Spleen (tissue), 7 donors: Measurements from ENCODE around the gene BBS9.

Experiments used
- POLR2A ChIP-seq, 3 donors: fragments of 450-650 bp; IDR thresholded peaks; one replicate each; pipeline ENCODE4 v1.5.1; 2017; ENCODE audit warnings: antibody characterized with exemption in 3 of 3, mild to moderate bottlenecking in 1 of 3
- POLR2AphosphoS5 ChIP-seq, 3 donors: sonication (generic); formaldehyde crosslinking; IDR thresholded peaks; one replicate each; pipeline ENCODE4 v1.5.1; 2017; ENCODE audit warnings: antibody characterized with exemption in 3 of 3
- TF ChIP-seq, protein P1 (sequence below), 11 experiments: fragments of 200-600 bp in 7 of 11; fragments of 450-650 bp in 4 of 11; sonication (generic) in 4 of 11; IDR thresholded peaks in 8 of 11; conservative IDR thresholded peaks in 3 of 11; 1 replicate in 7 of 11; 2 replicates in 4 of 11; pipeline versions ENCODE4 v1.4.0 to v1.8.0; 2016 to 2021; ENCODE audit warnings: antibody characterized with exemption in 11 of 11, inconsistent platforms in 4 of 11, mild to moderate bottlenecking in 1 of 11
- donor health status: DM: no; HTN: no; CAD: no; lungs with moderate emphysema.
- donor health status: DM: no; HTN: no; CAD: no.
- donor health status: DM: no; HTN: no; CAD: no.

DNA sequence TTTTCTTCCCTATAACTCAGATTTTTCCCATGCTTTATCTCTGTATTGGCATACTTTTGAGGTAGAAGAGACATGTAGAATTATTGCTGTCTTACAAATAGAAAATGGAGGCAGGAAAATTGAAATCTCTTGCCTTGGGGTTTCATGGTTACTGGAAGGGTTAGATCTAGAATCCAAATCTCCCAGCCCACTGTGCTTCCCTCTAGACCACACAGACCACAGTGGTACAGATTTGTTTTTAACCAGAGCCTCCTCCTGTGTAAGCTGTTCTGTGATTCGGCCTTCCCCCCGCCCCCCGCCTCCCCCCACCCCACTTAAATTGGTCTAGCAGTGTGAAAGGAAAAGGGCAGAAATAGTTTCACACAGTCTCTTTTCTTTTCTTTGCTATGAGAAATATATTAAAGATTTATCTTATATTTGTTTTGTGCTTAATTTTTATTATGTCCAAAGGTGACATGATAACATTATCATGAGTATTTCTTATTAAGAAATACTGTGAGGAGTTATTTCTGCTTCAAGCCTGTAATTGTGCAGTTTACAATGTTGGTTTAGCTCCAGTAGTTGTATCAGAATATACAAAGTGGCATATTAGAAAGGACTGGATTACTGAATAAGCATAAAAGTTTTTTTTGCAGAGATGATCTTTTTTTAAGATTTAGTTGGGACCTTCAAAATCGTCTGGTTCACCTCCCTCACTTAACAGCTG is 407.2 kb downstream of the BBS9 start:
- TF ChIP-seq POLR2A (IDR thresholded peaks at IDR 0.05) (no peak), POLR2AphosphoS5 (IDR thresholded peaks at IDR 0.05) (no peak)
- TF ChIP-seq, protein P1, sequence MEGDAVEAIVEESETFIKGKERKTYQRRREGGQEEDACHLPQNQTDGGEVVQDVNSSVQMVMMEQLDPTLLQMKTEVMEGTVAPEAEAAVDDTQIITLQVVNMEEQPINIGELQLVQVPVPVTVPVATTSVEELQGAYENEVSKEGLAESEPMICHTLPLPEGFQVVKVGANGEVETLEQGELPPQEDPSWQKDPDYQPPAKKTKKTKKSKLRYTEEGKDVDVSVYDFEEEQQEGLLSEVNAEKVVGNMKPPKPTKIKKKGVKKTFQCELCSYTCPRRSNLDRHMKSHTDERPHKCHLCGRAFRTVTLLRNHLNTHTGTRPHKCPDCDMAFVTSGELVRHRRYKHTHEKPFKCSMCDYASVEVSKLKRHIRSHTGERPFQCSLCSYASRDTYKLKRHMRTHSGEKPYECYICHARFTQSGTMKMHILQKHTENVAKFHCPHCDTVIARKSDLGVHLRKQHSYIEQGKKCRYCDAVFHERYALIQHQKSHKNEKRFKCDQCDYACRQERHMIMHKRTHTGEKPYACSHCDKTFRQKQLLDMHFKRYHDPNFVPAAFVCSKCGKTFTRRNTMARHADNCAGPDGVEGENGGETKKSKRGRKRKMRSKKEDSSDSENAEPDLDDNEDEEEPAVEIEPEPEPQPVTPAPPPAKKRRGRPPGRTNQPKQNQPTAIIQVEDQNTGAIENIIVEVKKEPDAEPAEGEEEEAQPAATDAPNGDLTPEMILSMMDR (IDR thresholded peaks at IDR 0.05 in 8 of 11, conservative IDR thresholded peaks at IDR 0.05 in 3 of 11), result no peak
